Raji (cell line): ENCODE results near the gene ZC3H12C.

Experiments used
- POLR2A ChIP-seq: IDR thresholded peaks from 2 replicates; pipeline ENCODE4 v1.6.1; 2011; ENCODE audit warnings: low read depth, low read length, control low read depth; ENCODE audit not compliant: insufficient read depth

ZC3H12C gene

DNA sequence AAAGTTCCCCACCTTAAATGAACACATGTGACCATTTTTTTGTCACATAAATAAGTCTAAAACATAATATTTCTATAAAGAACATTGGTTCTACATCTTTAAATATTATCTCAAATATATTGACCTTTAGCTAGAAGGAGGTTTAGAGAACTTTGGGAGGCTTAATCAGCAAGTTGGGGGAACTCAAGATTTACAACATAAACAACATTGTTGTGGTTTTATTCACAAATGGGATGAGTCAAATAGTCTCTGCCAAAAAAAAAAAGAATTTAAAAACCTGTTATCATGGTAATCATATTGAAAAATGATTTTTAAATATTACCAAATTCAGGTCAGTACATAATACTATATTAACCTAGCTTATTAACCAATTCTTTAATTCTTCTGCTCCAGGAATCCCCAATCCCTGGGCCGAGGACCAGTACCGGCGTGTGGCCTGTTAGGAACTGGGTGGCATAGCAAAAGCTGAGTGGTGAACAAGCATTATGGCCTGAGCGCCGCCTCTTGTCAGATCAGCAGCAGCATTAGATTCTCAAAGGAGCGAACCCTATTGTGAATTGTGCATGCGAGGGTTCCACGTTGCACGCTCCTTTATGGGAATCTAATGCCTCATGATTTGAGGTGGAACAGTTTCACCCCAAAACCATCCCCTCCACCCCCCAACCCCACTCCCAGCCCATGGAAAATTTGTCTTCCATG, 105.0 kb downstream of the ZC3H12C start:
- no peak for TF ChIP-seq POLR2A

DNA sequence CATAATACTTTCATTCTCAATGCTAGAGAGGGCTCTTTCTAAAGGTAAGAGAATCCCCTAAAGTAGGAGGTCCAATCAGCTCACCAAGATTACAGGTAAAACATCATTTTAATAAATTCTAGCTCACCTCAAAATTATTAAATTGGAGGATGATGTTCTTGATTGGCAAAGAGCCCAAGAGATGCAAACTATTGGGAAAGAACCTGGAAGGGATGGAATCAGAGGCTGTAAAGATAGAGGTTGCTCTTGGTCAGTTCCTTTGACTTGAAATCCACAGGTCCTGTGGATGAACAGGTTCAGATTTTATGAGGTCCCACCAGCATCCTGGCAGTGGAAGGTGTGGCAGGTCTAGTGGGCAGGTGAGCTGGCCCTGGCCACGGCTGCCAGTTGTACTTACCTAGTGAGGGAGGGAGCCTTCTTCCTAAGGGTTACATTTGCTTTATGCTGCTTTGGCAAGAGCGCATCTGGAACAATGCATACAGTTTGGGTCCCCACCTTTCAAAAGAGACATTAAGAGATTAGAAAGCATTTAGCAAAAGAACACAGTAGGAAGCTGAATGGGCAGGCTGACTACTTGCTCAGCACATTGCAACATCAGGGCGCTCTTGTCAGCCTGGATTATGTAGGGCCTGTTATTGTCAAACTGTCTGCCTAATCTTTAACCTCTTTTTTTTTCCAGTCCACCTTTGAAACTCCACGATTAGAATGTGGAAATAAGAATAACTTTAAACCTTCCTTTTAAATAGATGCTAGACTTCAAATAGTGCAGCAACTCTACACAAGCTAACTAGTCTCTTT, 106.2 kb downstream of the ZC3H12C start:
- no peak for TF ChIP-seq POLR2A

DNA sequence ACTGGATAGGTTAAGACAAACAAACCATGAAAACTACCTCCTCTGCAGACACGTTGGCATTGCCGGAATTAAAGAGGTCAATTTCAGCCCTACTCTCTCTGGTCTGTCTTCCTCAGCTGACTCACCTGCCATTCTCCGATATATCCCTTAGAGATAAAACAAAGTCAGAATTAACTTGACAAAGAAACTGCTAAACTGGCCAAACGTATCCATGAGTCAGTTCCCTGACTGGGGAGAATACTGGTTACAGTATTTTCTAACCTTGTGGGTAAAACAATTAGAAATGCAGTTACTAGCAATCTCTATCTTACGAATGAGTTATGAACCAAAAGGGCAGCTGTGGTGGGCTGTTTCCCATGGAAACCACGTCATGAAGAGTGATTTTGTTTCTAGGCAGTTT, 107.0 kb downstream of the ZC3H12C start:
- TF ChIP-seq POLR2A = no peak

DNA sequence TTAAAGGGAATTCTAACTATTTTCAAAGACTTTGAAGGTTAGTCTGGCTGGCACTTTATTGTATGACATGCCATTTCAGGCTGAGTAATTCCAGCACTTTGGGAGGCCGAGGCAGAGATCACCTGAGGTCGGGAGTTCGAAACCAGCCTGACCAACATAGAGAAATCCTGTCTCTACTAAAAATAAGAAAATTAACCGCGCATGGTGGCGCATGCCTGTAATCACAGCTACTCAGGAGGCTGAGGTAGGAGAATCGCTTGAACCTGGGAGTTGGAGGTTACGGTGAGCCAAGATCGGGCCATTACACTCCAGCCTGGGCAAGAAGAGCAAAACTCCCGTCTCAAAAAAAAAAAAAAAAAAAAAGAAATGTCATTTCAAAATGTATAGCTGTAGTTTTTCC, 107.6 kb downstream of the ZC3H12C start:
- TF ChIP-seq POLR2A = no peak

DNA sequence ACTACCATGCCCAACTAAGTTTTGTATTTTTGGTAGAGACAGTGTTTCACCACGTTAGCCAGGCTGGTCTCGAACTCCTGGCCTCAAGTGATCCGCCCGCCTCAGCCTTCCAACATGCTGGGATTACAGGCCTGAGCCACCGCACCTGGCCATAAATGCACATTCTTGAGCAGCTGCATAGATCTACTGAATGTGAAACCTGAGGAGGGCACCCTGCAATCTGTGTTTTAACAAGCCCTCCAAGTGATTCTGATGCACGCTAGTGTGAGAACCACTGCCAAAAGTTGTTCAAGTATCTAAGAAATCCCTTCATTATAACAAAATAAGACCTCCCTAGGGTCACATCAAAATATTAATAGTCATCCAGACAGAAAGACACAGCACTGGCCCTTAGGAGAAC, 113.9 kb downstream of the ZC3H12C start:
- TF ChIP-seq POLR2A = no peak

DNA sequence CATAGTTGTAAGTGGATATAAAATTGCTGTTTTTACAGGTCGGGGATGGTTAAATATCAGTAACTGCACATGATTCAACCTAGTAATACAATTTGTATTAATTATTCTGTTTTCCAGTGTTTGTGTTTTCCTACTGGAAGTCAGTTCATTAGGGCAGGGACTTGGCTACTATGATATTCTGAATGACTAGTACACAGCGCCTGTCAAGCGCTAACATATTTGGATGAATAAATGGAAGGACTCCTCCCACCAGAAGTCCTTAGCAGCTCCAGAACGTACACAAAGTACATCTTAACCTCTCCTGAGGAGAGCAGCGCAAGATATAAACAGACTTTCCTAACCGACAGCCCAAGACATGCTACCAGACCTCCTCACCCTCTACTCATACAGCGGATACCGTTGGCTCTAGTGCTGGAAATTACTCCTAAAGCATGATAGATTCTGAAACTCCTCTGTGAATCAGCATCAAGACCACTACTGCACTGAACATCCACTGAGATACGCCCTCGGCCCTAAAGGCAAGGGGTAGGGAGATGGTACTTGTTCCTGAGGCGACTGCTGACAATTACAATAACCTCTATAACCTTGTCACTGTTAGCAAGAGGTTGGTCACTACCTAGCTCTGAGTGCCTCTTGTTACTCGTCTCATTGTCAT, 124.2 kb downstream of the ZC3H12C start:
- no peak for TF ChIP-seq POLR2A

DNA sequence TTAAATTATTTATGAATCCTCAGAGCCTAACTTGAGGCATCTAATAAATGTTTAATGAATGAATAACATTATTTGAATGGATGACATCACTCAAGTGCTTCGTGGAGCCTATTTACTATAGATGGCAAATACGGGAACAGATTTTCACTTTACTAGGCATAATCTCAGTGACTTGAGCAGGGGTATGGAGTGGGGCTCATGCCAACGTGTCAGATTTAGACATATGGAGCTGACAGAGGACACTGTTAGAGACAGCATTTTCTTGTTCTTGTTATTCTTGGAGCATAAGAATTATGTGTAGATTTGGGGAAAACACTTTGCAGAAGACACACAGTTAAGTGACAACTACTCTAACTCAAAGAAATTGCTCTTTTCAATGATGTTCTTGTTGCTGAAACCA, 124.7 kb downstream of the ZC3H12C start:
- no peak for TF ChIP-seq POLR2A

DNA sequence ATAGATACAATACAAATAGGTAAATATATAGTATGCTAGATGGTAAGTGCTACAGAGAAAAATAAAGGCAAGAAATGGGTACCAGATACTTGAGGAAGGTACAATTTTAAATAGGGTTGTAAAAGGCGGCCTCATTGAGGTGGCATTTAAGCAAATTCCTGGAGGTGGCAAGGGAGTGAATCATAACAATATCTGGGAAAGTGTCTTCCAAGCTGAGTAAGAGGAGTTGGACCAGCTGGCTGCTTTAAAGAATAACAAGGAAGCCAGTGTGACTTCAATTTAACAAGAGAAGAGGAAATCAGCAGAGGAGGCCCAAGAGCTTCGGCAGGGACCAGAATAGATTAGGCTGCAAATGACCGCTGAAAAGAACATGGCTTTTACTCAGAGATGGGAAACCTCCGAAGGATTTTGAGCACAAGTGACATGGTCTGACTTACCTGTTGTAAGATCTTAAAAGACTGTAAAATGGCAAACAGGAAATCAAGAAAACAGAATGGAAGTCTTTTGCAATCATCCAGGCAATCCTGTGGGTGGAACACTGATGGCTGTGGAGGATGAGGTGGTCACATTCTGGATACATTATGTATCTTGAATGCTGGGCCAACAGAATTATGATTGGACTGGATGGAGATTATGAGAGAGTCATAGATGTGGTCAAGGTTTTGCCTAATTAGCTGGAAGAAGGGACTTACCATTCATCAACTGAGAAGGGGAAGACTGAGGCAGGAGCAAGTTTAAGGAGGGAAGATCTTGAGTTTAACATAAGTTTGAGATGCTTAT, 126.0 kb downstream of the ZC3H12C start:
- no peak for TF ChIP-seq POLR2A
